HG02840 (cell line): Measurements from ENCODE around the gene ELSPBP1.
"Not testable (repeated sequence)": the region's sequence is repeated elsewhere in the genome, so short reads cannot be mapped to it uniquely, and the experiment has no call there.

Experiments used
- ATAC-seq: cut with Tn5 transposase; IDR thresholded peaks from one replicate; pipeline ENCODE4 v1.9.1; 2021; ENCODE audit warnings: mild to moderate bottlenecking, moderate library complexity, moderate number of reproducible peaks; ENCODE audit not compliant: unreplicated experiment, low FRiP score

The ELSPBP1 gene

GRCh38 chr19:48041877-48042580 is 47.6 kb downstream of the ELSPBP1 start:
- ATAC-seq = no peak

- no peak for ATAC-seq
Observed at GRCh38 chr19:48043675-48044258, 49.3 kb downstream of the ELSPBP1 start, which contains the start of gene CABP5. Gene CABP5 (minus strand): TSS chr19:48044079. CDS start chr19:48043922, 157 bp downstream.

- no peak for ATAC-seq
Observed at GRCh38 chr19:48044561-48044960, 50.1 kb downstream of the ELSPBP1 start.

GRCh38 chr19:48051335-48052033 is 57.1 kb downstream of the ELSPBP1 start:
- no peak for ATAC-seq

- no peak for ATAC-seq
Observed at GRCh38 chr19:48053076-48053475, 58.6 kb downstream of the ELSPBP1 start.

GRCh38 chr19:48053856-48054255 is 59.4 kb downstream of the ELSPBP1 start:
- ATAC-seq = no peak

GRCh38 chr19:48059331-48059730 is 64.9 kb downstream of the ELSPBP1 start:
- no peak for ATAC-seq

- no peak for ATAC-seq
Observed at GRCh38 chr19:48060381-48060780, 65.9 kb downstream of the ELSPBP1 start.

- ATAC-seq = no peak
Observed at GRCh38 chr19:48061401-48062344, 67.2 kb downstream of the ELSPBP1 start.

- ATAC-seq = no peak
Observed at GRCh38 chr19:48064509-48064908, 70.1 kb downstream of the ELSPBP1 start.

- no peak for ATAC-seq
Observed at GRCh38 chr19:48069435-48069834, 75.0 kb downstream of the ELSPBP1 start.

- not testable (repeated sequence) for ATAC-seq
Observed at GRCh38 chr19:48070177-48070769, 75.8 kb downstream of the ELSPBP1 start.
